Mucosa of descending colon (tissue), 3 donors: ENCODE data around the gene SAMD10. TPM values are rescaled to one million over a fixed set of nuclear protein-coding genes. Genes with fewer than 3 reads are reported as not detected.
"Not testable (repeated sequence)": the region's sequence is repeated elsewhere in the genome, so short reads cannot be mapped to it uniquely, and the experiment has no call there.

Experiments used
- ATAC-seq: fragments of 200-7000 bp; cut with Tn5 transposase; one replicate; pipeline ENCODE4 v1.9.1; 2020; ENCODE audit warnings: mild to moderate bottlenecking, moderate library complexity
- DNase-seq, 3 donors: peaks; one replicate each; pipeline ENCODE4 v3.0.0-alpha.2; 2020
- H3K36me3 ChIP-seq: fragments of 200-600 bp; one replicate; pipeline ENCODE4 v1.8.0; 2021; ENCODE audit warnings: low read depth, mild to moderate bottlenecking
- H3K4me1 ChIP-seq: fragments of 200-600 bp; one replicate; pipeline ENCODE4 v1.8.0; 2021; ENCODE audit warnings: low read depth, mild to moderate bottlenecking
- H3K4me3 ChIP-seq: fragments of 200-600 bp; one replicate; pipeline ENCODE4 v1.8.0; 2021; ENCODE audit warnings: mild to moderate bottlenecking
- H3K9me3 ChIP-seq: fragments of 200-600 bp; one replicate; pipeline ENCODE4 v1.8.0; 2021; ENCODE audit warnings: mild to moderate bottlenecking
- CTCF ChIP-seq: fragments of 200-600 bp; IDR thresholded peaks from one replicate; pipeline ENCODE4 v1.8.0; 2022; ENCODE audit warnings: antibody characterized with exemption, mild to moderate bottlenecking
- intact Hi-C, 2 donors: fragments of 100-400 bp; cut with DNase I in 1 of 2; cut with micrococcal nuclease in 1 of 2; formaldehyde crosslinking; loops; one replicate each; pipeline versions ENCODE4 v1.11.0 to v1.11.1; 2022; cut with DNase I, micrococcal nuclease
- total RNA-seq, 3 donors: library from RNA; stranded (reverse); fragmentation: NEBNext Ultra II Directional in 2 of 3; extraction: Animal tissue kit (Norgen Biotek cat#: 25700) in 2 of 3; gene quantifications; one replicate each; pipeline versions ENCODE4 v1.2.1 to v1.2.4, GENCODE V29; 2021 to 2023
- donor health status: DM: no; HTN: no; CAD: no; lungs with moderate emphysema.
- donor health status: DM: no; HTN: no; CAD: no.
- donor health status: DM: no; HTN: yes; CAD: no.

The SAMD10 gene
- total RNA-seq, 3 donors from 2014 or later, result 3.8 to 7.9 (median 5.6) TPM

- Histone ChIP-seq H3K4me1 (no peaks in the 10 kb centered on the region), H3K36me3 (peaks cover 6% of the 10 kb centered on the region), H3K4me3 (no peak overlapping the region), H3K9me3 (no peaks in the 10 kb centered on the region)
- ATAC-seq (no peak), DNase-seq (no peak)
- intact Hi-C loops, result no loop called here
- no peak for TF ChIP-seq CTCF
Measured at GRCh38 chr20:63932606-63933160, 46.8 kb downstream of the SAMD10 start.

- H3K4me1 ChIP-seq, result no peaks in the 10 kb centered on the region
- no peak for TF ChIP-seq CTCF
- H3K4me3 ChIP-seq, result no peak overlapping the region
- H3K36me3 ChIP-seq, result peaks cover 6% of the 10 kb centered on the region
- ATAC-seq (no peak), DNase-seq (no peak)
- no peaks in the 10 kb centered on the region for H3K9me3 ChIP-seq
- intact Hi-C loops, result no loop called here
Measured at GRCh38 chr20:63931735-63932134, 47.7 kb downstream of the SAMD10 start.

GRCh38 chr20:63930971-63931553 lies 48.4 kb downstream of the SAMD10 start:
- no peak for DNase-seq
- H3K36me3 ChIP-seq, result peaks cover 6% of the 10 kb centered on the region
- intact Hi-C loops, result no loop called here
- no peak for TF ChIP-seq CTCF
- H3K4me3 ChIP-seq, result no peak overlapping the region
- H3K4me1 ChIP-seq, result no peaks in the 10 kb centered on the region
- ATAC-seq, result peak; percentile 62
- no peaks in the 10 kb centered on the region for H3K9me3 ChIP-seq

- H3K4me1 ChIP-seq, H3K4me3 ChIP-seq, H3K9me3 ChIP-seq, intact Hi-C loops, DNase-seq, ATAC-seq, H3K36me3 ChIP-seq: not testable (repeated sequence)
Measured at GRCh38 chr20:63929473-63929883, 50.0 kb downstream of the SAMD10 start.

- Histone ChIP-seq H3K4me3 (no peak overlapping the region), H3K9me3 (no peaks in the 10 kb centered on the region)
- DNase-seq, result no peak
Measured at GRCh38 chr20:63929071-63929470, 50.4 kb downstream of the SAMD10 start.

GRCh38 chr20:63926298-63926697 lies 53.1 kb downstream of the SAMD10 start:
- H3K4me3 ChIP-seq, result no peak overlapping the region
- no peak for TF ChIP-seq CTCF
- DNase-seq (no peak), ATAC-seq (no peak)
- H3K4me1 ChIP-seq, result no peaks in the 10 kb centered on the region
- H3K9me3 ChIP-seq, result no peaks in the 10 kb centered on the region
- intact Hi-C loops, result no loop called here
- no peaks in the 10 kb centered on the region for H3K36me3 ChIP-seq

More at GRCh38 chr20:63929071-63929470, 50.4 kb downstream of the SAMD10 start:
- TF ChIP-seq CTCF, result no peak
- Histone ChIP-seq H3K36me3 (peaks cover 6% of the 10 kb centered on the region), H3K4me1 (no peaks in the 10 kb centered on the region)
- intact Hi-C loops, result no loop called here
- no peak for ATAC-seq
